ENCODE results near the gene SDHA.

SDHA gene

GRCh38 chr5:187617-188451, 30.3 kb upstream of the SDHA start:
- ChIA-PET POLR2A (interaction anchor here (0.5 to 1.9 kb wide), 8 partner anchors 7 to 321 kb away, joined by 3 to 18 read pairs (median 3); partner anchors contain the start of genes CCDC127, PDCD6 and SDHA), CTCF (interaction anchor here (0.6 to 1.7 kb wide), 24 partner anchors 8 to 284 kb away, joined by 3 to 13 read pairs (median 4); partner anchors contain the start of genes CCDC127, PDCD6 and SDHA)
- Histone ChIP-seq H3K9me3 (ENCODE audit: control insufficient read depth, insufficient read depth, low read depth, low read length) (no peaks in the 10 kb centered on the region), H3K4me3 (ENCODE audit: low read depth, low read length) (no peak overlapping the region), H3K27ac (ENCODE audit: extremely low read depth, low read depth, low read length) (no peak overlapping the region; the same call in 1 of the 2 replicates), H3K36me3 (ENCODE audit: control insufficient read depth in 2 of 2, insufficient read depth in 1 of 2, low read length in 2 of 2) (no peaks in the 10 kb centered on the region), H3K4me1 (ENCODE audit: control insufficient read depth, insufficient read depth, low read length) (peaks cover 4% of the 10 kb centered on the region)
- no peak for TF ChIP-seq ZNF488 (tag by site-specific recombination; IDR thresholded peaks at IDR 0.05)
- no peak for TF ChIP-seq ZNF311 (tag by site-specific recombination; IDR thresholded peaks at IDR 0.05; ENCODE audit: borderline replicate concordance)
- no peak for TF ChIP-seq KLF8 (tag by site-specific recombination; IDR thresholded peaks at IDR 0.05)
- TF ChIP-seq ZNF266 (tag by site-specific recombination; IDR thresholded peaks at IDR 0.05; ENCODE audit: low read depth), result no peak
- no peak for TF ChIP-seq ZFP37 (tag by site-specific recombination; IDR thresholded peaks at IDR 0.05)
- TF ChIP-seq BCL6B (tag by site-specific recombination; IDR thresholded peaks at IDR 0.05), result no peak
- TF ChIP-seq KLF1 (tag by site-specific recombination; IDR thresholded peaks at IDR 0.05), result no peak
- no peak for TF ChIP-seq SP2 (tag by site-specific recombination; IDR thresholded peaks at IDR 0.05)
- TF ChIP-seq ZBTB1 (tag by site-specific recombination; IDR thresholded peaks at IDR 0.05), result no peak
- no peak for TF ChIP-seq ZNF558 (tag by site-specific recombination; IDR thresholded peaks at IDR 0.05)
- TF ChIP-seq BCL11B (tag by site-specific recombination; IDR thresholded peaks at IDR 0.05; ENCODE audit: low read depth), result no peak
- no peak for TF ChIP-seq SCRT1 (tag by site-specific recombination; IDR thresholded peaks at IDR 0.05; ENCODE audit: borderline replicate concordance)
- TF ChIP-seq ZNF664 (tag by site-specific recombination; IDR thresholded peaks at IDR 0.05), result no peak
- no peak for TF ChIP-seq ZNF76 (tag by site-specific recombination; IDR thresholded peaks at IDR 0.05; ENCODE audit: borderline replicate concordance, low read depth)
- TF ChIP-seq ZNF2 (tag by site-specific recombination; IDR thresholded peaks at IDR 0.05), result no peak
- TF ChIP-seq GLI2 (tag by site-specific recombination; IDR thresholded peaks at IDR 0.05; ENCODE audit: borderline replicate concordance, low read depth), result no peak
- no peak for TF ChIP-seq BCL11A (tag by site-specific recombination; IDR thresholded peaks at IDR 0.05; ENCODE audit: low read depth)
- TF ChIP-seq ZBTB44 (tag by site-specific recombination; IDR thresholded peaks at IDR 0.05), result no peak
- TF ChIP-seq ZNF174 (tag by site-specific recombination; IDR thresholded peaks at IDR 0.05), result no peak
